Uterus (tissue), 4 donors: Measurements from ENCODE around the gene TRABD2B. TPM values are rescaled to one million over a fixed set of nuclear protein-coding genes. Genes with fewer than 3 reads are reported as not detected.

Experiments used
- DNase-seq, 2 donors: peaks; one replicate each; pipeline ENCODE4 v3.0.0-alpha.2; 2019 to 2020
- H3K27ac ChIP-seq, 2 donors: fragments of 200-600 bp; sonication (generic); 1 replicate in 1 of 2; 2 replicates in 1 of 2; pipeline ENCODE4 v1.5.1; 2016 to 2018
- H3K27me3 ChIP-seq, 2 donors: fragments of 200-600 bp; sonication (generic); one replicate each; pipeline ENCODE4 v1.5.1; 2018 to 2019; ENCODE audit warnings: control low read depth in 1 of 2
- H3K36me3 ChIP-seq, 2 donors: fragments of 200-600 bp; sonication (generic); one replicate each; pipeline ENCODE4 v1.5.1; 2019; ENCODE audit warnings: control low read depth in 1 of 2
- H3K4me1 ChIP-seq, 2 donors: fragments of 200-600 bp; sonication (generic); one replicate each; pipeline ENCODE4 v1.5.1; 2018 to 2019; ENCODE audit warnings: control low read depth in 1 of 2
- H3K4me3 ChIP-seq, 2 donors: fragments of 200-600 bp; sonication (generic); 1 replicate in 1 of 2; 2 replicates in 1 of 2; pipeline ENCODE4 v1.5.1; 2018 to 2019; ENCODE audit warnings: mild to moderate bottlenecking in 1 of 2
- H3K9me3 ChIP-seq, 2 donors: fragments of 200-600 bp; sonication (generic); one replicate each; pipeline ENCODE4 v1.5.1; 2019; ENCODE audit warnings: control low read depth in 1 of 2
- POLR2A ChIP-seq, 2 donors: fragments of 450-650 bp; IDR thresholded peaks; one replicate each; pipeline ENCODE4 v1.6.1; 2016; ENCODE audit warnings: antibody characterized with exemption in 2 of 2, mild to moderate bottlenecking in 1 of 2, moderate library complexity in 1 of 2
- intact Hi-C: fragments of 100-400 bp; cut with DNase I; formaldehyde crosslinking; loops from one replicate; pipeline ENCODE4 v1.15.1; 2023; ENCODE audit warnings: low total_unique reads
- total RNA-seq, 4 donors: library from RNA; depleted of rRNA in 3 of 4; stranded (reverse); fragments of >200 nt in 3 of 4; gene quantifications; one replicate each; pipeline versions ENCODE4 v1.1.0 to v1.2.4, GENCODE V29; 2014 to 2023
- TF ChIP-seq, protein P1 (sequence below), 4 experiments: fragments of 200-600 bp in 2 of 4; fragments of 450-650 bp in 2 of 4; sonication (generic) in 2 of 4; IDR thresholded peaks; one replicate each; pipeline ENCODE4 v1.5.1; 2016 to 2019; ENCODE audit warnings: antibody characterized with exemption in 4 of 4, mild to moderate bottlenecking in 2 of 4, moderate library complexity in 1 of 4
- donor health status: DM: yes; HTN: yes; CAD: no.

Gene TRABD2B
- total RNA-seq, 4 donors from 2014 or later: under 0.01 to 1.6 (median 1.0) TPM

DNA sequence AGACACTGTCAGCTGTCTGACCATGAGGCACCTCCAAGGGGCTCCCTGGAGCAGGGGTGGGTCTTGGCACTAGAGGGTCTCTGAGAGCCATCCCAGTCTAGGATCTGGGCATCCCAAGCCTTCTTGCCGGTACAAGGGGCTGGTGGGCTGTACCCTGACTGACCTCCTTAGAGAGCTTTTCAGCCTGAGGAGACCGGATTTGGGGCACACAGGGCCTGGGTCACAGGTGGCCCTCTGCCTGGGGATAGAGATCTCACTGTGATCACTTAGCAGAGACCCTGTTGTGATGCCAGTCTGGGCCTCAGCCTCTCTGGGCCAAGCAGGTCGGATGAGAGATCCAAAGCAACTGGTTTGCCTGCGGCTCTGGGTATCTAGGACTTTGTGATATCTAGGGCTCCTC lies 227.2 kb downstream of the TRABD2B start:
- no peaks in the 10 kb centered on the region for H3K36me3 ChIP-seq
- DNase-seq: no peak
- TF ChIP-seq POLR2A (IDR thresholded peaks at IDR 0.05): no peak
- TF ChIP-seq, protein P1, sequence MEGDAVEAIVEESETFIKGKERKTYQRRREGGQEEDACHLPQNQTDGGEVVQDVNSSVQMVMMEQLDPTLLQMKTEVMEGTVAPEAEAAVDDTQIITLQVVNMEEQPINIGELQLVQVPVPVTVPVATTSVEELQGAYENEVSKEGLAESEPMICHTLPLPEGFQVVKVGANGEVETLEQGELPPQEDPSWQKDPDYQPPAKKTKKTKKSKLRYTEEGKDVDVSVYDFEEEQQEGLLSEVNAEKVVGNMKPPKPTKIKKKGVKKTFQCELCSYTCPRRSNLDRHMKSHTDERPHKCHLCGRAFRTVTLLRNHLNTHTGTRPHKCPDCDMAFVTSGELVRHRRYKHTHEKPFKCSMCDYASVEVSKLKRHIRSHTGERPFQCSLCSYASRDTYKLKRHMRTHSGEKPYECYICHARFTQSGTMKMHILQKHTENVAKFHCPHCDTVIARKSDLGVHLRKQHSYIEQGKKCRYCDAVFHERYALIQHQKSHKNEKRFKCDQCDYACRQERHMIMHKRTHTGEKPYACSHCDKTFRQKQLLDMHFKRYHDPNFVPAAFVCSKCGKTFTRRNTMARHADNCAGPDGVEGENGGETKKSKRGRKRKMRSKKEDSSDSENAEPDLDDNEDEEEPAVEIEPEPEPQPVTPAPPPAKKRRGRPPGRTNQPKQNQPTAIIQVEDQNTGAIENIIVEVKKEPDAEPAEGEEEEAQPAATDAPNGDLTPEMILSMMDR (IDR thresholded peaks at IDR 0.05): no peak
- H3K4me1 ChIP-seq: no peaks in the 10 kb centered on the region
- no peak overlapping the region for H3K4me3 ChIP-seq
- intact Hi-C loops: no loop called here
- H3K9me3 ChIP-seq: no peaks in the 10 kb centered on the region
- no peaks in the 10 kb centered on the region for H3K27me3 ChIP-seq
- H3K27ac ChIP-seq: no peak overlapping the region

DNA sequence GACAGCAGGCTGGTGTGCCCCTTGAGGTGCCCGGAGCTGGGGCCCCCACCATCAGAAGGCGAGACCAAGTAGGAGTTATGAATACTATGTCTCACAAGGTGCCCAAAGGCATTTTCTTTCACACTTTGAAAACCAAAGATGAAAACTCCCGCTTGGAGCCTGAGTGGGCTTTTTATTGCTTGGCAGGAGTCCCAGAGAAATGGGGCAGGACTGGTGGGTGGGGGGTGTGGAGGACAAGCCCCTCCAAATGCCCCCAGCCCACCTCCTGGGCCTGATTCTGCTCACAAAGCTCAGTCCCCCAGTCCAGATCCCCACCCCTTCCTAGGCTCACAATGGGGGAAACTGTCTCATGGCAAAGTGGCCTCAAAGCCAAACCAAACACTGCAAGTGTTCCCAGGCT lies 227.9 kb downstream of the TRABD2B start:
- DNase-seq: no peak
- intact Hi-C loops: no loop called here
- H3K27ac ChIP-seq: no peak overlapping the region

GRCh38 chr1:47767741-47768100 lies 229.5 kb downstream of the TRABD2B start:
- no peak overlapping the region for H3K27ac ChIP-seq
- intact Hi-C loops: no loop called here
- H3K4me1 ChIP-seq: no peaks in the 10 kb centered on the region
- no peak for TF ChIP-seq POLR2A (IDR thresholded peaks at IDR 0.05)
- TF ChIP-seq, protein P1 (IDR thresholded peaks at IDR 0.05): no peak
- H3K36me3 ChIP-seq: no peaks in the 10 kb centered on the region
- H3K27me3 ChIP-seq: no peaks in the 10 kb centered on the region
- H3K4me3 ChIP-seq: no peak overlapping the region
- no peaks in the 10 kb centered on the region for H3K9me3 ChIP-seq
- no peak for DNase-seq

More for the DNA sequence above, 227.9 kb downstream of the TRABD2B start:
- no peak for TF ChIP-seq POLR2A (IDR thresholded peaks at IDR 0.05)
- TF ChIP-seq, protein P1 (IDR thresholded peaks at IDR 0.05): no peak
- no peaks in the 10 kb centered on the region for H3K36me3 ChIP-seq
- H3K4me3 ChIP-seq: no peak overlapping the region
- no peaks in the 10 kb centered on the region for H3K9me3 ChIP-seq
- H3K4me1 ChIP-seq: no peaks in the 10 kb centered on the region
- H3K27me3 ChIP-seq: no peaks in the 10 kb centered on the region

DNA sequence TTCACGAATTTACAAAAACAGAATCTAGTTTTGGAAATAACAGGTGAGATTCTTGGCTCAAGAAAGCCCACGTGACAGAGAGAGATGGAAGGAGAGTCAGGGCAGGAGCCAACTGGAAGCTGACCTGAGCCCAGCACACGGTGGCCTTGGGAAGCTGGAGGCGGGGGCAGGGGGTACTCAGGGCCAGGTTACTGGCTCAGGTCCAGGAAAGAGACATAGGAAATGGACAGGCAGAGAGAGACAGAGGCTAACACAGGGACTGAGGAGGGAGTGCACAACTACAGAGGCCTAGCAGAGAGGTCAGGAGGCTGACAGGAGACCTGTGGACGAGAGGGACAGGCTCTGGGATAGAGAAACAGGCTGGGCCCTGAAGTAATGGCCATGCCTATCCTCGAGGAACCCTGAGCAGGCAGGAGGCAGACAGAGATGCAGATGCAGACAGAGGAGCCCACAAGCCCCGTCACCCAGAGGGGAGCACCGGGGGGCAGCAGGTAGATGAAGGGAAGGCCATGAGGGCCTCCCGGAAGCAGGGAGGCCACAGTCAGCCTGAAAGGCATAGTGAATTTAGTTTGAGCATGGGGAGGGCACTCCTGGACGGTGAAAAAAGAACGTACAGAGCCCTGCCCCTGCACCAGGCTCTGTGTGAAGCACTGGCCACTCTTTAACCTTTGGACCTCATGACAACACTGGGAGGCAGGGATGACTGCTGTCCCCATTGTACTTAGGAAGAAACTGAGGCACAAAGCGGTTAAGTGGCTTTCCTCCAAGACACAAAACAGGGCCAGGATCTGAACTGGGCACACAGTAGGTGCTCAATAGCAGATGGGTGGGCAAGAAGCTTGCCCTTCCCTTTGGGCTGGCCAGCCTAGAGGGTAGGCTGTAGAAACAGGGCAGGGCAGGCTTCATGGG lies 230.1 kb downstream of the TRABD2B start:
- DNase-seq: no peak
- H3K9me3 ChIP-seq: no peaks in the 10 kb centered on the region
- H3K36me3 ChIP-seq: no peaks in the 10 kb centered on the region
- H3K4me1 ChIP-seq: no peaks in the 10 kb centered on the region
- H3K27ac ChIP-seq: no peak overlapping the region
- H3K27me3 ChIP-seq: no peaks in the 10 kb centered on the region
- TF ChIP-seq, protein P1 (IDR thresholded peaks at IDR 0.05): no peak
- TF ChIP-seq POLR2A (IDR thresholded peaks at IDR 0.05): no peak
- no peak overlapping the region for H3K4me3 ChIP-seq
- intact Hi-C loops: no loop called here

- no peak for DNase-seq
- no peak overlapping the region for H3K27ac ChIP-seq
Observed at GRCh38 chr1:47765742-47766485, 231.3 kb downstream of the TRABD2B start.

More at GRCh38 chr1:47765742-47766485, 231.3 kb downstream of the TRABD2B start:
- H3K27me3 ChIP-seq: no peaks in the 10 kb centered on the region
- no peak for TF ChIP-seq POLR2A (IDR thresholded peaks at IDR 0.05)
- TF ChIP-seq, protein P1 (IDR thresholded peaks at IDR 0.05): no peak
- no peaks in the 10 kb centered on the region for H3K4me1 ChIP-seq
- intact Hi-C loops: no loop called here
- no peaks in the 10 kb centered on the region for H3K9me3 ChIP-seq
- no peaks in the 10 kb centered on the region for H3K36me3 ChIP-seq
- no peak overlapping the region for H3K4me3 ChIP-seq
